ENCODE results near the gene GPATCH1. TPM values are rescaled to one million over a fixed set of nuclear protein-coding genes. Genes with fewer than 3 reads are reported as not detected.
A peak's percentile ranks its signal among the peaks of the same experiment; 100 is the strongest.

GPATCH1 gene
- total and polyA plus RNA-seq, 2 of the 13 experiments (the other 11 are each of a cell fraction or from before 2014, with no cell fraction given), result 6.8 to 6.9 TPM

DNA sequence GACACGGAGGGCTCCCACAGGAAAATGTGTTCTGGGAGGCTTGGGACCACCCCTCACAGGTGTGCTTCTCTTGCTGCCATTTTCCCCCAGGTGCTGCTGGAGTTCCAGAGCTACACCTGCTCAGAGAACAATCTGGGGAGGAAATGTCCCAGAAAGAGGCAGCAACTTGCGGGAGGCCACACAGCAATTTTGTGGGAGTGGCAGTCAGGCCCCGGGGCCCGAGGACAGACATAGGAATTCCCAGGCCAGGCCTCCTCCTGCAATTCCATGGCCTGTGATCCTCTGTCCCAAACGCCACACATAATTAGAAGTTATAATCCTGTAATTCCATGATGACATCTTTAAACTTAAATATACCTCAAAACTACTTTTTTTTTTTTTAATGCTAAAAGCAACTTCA is 18.1 kb upstream of the GPATCH1 start (continued):
- TF ChIP-seq, protein P1, sequence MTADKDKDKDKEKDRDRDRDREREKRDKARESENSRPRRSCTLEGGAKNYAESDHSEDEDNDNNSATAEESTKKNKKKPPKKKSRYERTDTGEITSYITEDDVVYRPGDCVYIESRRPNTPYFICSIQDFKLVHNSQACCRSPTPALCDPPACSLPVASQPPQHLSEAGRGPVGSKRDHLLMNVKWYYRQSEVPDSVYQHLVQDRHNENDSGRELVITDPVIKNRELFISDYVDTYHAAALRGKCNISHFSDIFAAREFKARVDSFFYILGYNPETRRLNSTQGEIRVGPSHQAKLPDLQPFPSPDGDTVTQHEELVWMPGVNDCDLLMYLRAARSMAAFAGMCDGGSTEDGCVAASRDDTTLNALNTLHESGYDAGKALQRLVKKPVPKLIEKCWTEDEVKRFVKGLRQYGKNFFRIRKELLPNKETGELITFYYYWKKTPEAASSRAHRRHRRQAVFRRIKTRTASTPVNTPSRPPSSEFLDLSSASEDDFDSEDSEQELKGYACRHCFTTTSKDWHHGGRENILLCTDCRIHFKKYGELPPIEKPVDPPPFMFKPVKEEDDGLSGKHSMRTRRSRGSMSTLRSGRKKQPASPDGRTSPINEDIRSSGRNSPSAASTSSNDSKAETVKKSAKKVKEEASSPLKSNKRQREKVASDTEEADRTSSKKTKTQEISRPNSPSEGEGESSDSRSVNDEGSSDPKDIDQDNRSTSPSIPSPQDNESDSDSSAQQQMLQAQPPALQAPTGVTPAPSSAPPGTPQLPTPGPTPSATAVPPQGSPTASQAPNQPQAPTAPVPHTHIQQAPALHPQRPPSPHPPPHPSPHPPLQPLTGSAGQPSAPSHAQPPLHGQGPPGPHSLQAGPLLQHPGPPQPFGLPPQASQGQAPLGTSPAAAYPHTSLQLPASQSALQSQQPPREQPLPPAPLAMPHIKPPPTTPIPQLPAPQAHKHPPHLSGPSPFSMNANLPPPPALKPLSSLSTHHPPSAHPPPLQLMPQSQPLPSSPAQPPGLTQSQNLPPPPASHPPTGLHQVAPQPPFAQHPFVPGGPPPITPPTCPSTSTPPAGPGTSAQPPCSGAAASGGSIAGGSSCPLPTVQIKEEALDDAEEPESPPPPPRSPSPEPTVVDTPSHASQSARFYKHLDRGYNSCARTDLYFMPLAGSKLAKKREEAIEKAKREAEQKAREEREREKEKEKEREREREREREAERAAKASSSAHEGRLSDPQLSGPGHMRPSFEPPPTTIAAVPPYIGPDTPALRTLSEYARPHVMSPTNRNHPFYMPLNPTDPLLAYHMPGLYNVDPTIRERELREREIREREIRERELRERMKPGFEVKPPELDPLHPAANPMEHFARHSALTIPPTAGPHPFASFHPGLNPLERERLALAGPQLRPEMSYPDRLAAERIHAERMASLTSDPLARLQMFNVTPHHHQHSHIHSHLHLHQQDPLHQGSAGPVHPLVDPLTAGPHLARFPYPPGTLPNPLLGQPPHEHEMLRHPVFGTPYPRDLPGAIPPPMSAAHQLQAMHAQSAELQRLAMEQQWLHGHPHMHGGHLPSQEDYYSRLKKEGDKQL (CRISPR knock-in tag; IDR thresholded peaks at IDR 0.05; ENCODE audit: low read depth), result no peak
- TF ChIP-seq ZNF720 (CRISPR knock-in tag; IDR thresholded peaks at IDR 0.05), result no peak
- TF ChIP-seq YY1 (IDR thresholded peaks at IDR 0.05; ENCODE audit: insufficient read depth, insufficient replicate concordance, low read depth, low read length), result no peak
- TF ChIP-seq, protein P2, sequence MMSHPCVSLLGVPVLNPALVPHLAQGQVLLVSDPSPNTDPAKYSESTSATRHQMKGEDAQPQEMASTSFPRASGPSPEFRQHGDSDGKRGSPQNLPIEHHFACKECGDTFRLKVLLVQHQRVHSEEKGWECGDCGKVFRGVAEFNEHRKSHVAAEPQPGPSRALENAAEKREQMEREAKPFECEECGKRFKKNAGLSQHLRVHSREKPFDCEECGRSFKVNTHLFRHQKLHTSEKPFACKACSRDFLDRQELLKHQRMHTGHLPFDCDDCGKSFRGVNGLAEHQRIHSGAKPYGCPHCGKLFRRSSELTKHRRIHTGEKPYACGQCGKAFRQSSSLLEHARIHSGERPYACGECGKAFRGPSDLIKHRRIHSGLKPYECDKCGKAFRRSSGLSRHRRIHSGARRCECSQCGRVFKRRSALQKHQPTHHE (CRISPR knock-in tag; IDR thresholded peaks at IDR 0.05; ENCODE audit: borderline replicate concordance), result no peak
- no peak for TF ChIP-seq ZFYVE20 (CRISPR knock-in tag; IDR thresholded peaks at IDR 0.05; ENCODE audit: borderline replicate concordance, low read depth)
- no peak for TF ChIP-seq ZNF10 (CRISPR knock-in tag; IDR thresholded peaks at IDR 0.05; ENCODE audit: borderline replicate concordance, low read depth)
- peak; percentile 46; the same call in 1 of the 2 replicates for TF ChIP-seq ZMYM3 (CRISPR knock-in tag; IDR thresholded peaks at IDR 0.05)
- no peak for TF ChIP-seq THYN1 (CRISPR knock-in tag; IDR thresholded peaks at IDR 0.05; ENCODE audit: borderline replicate concordance, low read depth)
- no peak for TF ChIP-seq CHCHD3 (CRISPR knock-in tag; IDR thresholded peaks at IDR 0.05)
- TF ChIP-seq KLF15 (CRISPR knock-in tag; IDR thresholded peaks at IDR 0.05; ENCODE audit: borderline replicate concordance), result no peak
- peak; percentile 98 for TF ChIP-seq ZNF768 (CRISPR knock-in tag; IDR thresholded peaks at IDR 0.05)
- no peak for TF ChIP-seq ZNF660 (CRISPR knock-in tag; IDR thresholded peaks at IDR 0.05; ENCODE audit: borderline replicate concordance, low read depth)
- TF ChIP-seq ZKSCAN1 (IDR thresholded peaks at IDR 0.05; ENCODE audit: low read length), result no peak
- no peak for TF ChIP-seq PAWR (CRISPR knock-in tag; IDR thresholded peaks at IDR 0.05; ENCODE audit: borderline replicate concordance)
- TF ChIP-seq, protein P3, sequence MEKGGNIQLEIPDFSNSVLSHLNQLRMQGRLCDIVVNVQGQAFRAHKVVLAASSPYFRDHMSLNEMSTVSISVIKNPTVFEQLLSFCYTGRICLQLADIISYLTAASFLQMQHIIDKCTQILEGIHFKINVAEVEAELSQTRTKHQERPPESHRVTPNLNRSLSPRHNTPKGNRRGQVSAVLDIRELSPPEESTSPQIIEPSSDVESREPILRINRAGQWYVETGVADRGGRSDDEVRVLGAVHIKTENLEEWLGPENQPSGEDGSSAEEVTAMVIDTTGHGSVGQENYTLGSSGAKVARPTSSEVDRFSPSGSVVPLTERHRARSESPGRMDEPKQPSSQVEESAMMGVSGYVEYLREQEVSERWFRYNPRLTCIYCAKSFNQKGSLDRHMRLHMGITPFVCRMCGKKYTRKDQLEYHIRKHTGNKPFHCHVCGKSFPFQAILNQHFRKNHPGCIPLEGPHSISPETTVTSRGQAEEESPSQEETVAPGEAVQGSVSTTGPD (CRISPR knock-in tag; IDR thresholded peaks at IDR 0.05), result no peak
- TF ChIP-seq SMARCC2 (IDR thresholded peaks at IDR 0.05), result no peak
